ENCODE measurements around the gene SAMD11. TPM values are rescaled to one million over a fixed set of nuclear protein-coding genes. Genes with fewer than 3 reads are reported as not detected.

Gene SAMD11
- total RNA-seq, 4 donors from 2014 or later = 2.6 to 15.9 (median 11.5) TPM

DNA sequence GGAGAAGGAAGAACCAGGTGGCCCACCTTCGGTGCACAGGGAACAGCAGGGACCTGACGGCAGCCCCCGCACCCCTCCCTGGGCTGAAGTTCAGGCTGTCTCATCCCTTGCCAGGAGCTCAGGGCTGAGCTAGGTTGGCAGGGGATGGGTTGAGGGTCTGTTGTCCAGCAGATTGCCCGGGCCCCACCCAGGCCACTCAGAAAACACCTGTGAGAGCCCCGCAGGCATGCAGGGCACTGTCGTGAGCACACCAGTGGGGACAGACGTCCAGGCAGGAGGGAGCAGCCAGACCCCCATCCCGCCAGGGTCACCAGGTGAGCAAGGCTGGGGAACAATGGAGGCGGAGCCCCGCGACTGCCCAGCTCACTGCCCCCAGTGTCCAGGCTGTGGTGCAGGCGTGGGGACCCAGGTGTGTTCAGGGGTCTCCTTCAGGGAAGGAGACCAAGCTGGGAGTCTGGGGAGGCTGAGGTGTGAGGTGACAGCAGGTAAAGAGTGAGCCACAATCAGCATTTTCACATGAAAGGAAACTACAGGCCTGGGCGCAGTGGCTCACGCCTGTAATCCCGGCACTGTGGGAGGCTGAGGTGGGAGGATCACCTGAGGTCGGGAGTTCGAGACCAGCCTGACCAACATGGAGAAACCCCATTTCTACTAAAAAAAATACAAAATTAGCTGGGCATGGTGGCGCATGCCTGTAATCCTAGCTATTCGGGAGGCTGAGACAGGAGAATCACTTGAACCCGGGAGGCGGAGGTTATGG, 9.4 kb upstream of the SAMD11 start:
- Histone ChIP-seq H3K9me3 (no peaks in the 10 kb centered on the region), H3K36me3 (no peaks in the 10 kb centered on the region), H3K4me3 (no peak overlapping the region), H3K27me3 (peaks cover 0 to 84% of the 10 kb centered on the region in 2 donors), H3K4me1 (peaks cover 0 to 29% (median 3%) of the 10 kb centered on the region in 4 donors), H3K27ac (no peak overlapping the region)
- DNase-seq (ENCODE audit: low spot score in 2 of 2) = no peak
- WGBS, 2 donors = 81 to 83% methylated on average over 17 to 18 of the region's 21 CpGs
- TF ChIP-seq CTCF (IDR thresholded peaks at IDR 0.05) = no peak
- no peak for TF ChIP-seq EP300 (IDR thresholded peaks at IDR 0.05)
- no peak for TF ChIP-seq POLR2A (IDR thresholded peaks at IDR 0.05)

DNA sequence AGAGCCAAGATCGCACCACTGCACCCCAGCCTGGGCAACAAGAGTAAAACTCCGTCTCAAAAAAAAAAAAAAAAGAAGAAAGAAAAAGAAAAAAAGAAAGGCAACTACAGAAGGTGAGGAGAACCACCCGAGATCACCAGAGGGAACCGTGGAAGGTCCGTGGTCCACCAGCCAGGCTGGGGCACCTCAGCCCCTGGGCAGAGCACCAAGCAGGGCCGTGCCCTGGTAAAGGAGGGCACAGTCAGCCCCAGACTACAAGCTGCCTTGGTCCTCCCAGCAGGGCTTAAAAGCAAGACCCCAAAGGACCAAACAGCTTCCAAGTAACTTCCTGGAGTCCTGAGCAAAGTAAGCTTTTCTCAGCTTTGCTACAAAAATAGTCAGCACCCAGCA, 8.8 kb upstream of the SAMD11 start:
- Histone ChIP-seq H3K4me3 (no peak overlapping the region), H3K4me1 (peaks cover 0 to 26% (median 3%) of the 10 kb centered on the region in 4 donors), H3K9me3 (no peaks in the 10 kb centered on the region), H3K27me3 (peaks cover 0 to 89% of the 10 kb centered on the region in 2 donors), H3K27ac (no peak overlapping the region), H3K36me3 (no peaks in the 10 kb centered on the region)
- DNase-seq (ENCODE audit: low spot score in 2 of 2) = no peak
- 72 to 80% methylated on average over 6 of the region's 6 CpGs for WGBS, 2 donors
- no peak for TF ChIP-seq CTCF (IDR thresholded peaks at IDR 0.05)
- no peak for TF ChIP-seq EP300 (IDR thresholded peaks at IDR 0.05)
- TF ChIP-seq POLR2A (IDR thresholded peaks at IDR 0.05) = no peak

GRCh38 chr1:915295-916172, 8.2 kb upstream of the SAMD11 start:
- TF ChIP-seq CTCF (IDR thresholded peaks at IDR 0.05) (no peak), EP300 (IDR thresholded peaks at IDR 0.05) (no peak), POLR2A (IDR thresholded peaks at IDR 0.05) (no peak)
- H3K4me1 ChIP-seq = peaks cover 0 to 26% (median 7%) of the 10 kb centered on the region in 4 donors
- no peak for DNase-seq (ENCODE audit: low spot score in 2 of 2)
- H3K36me3 ChIP-seq = no peaks in the 10 kb centered on the region
- no peak overlapping the region for H3K27ac ChIP-seq
- no peaks in the 10 kb centered on the region for H3K9me3 ChIP-seq
- 76 to 79% methylated on average over 27 to 28 of the region's 28 CpGs for WGBS, 2 donors
- H3K4me3 ChIP-seq = no peak overlapping the region
- H3K27me3 ChIP-seq = peaks cover 0 to 91% of the 10 kb centered on the region in 2 donors

DNA sequence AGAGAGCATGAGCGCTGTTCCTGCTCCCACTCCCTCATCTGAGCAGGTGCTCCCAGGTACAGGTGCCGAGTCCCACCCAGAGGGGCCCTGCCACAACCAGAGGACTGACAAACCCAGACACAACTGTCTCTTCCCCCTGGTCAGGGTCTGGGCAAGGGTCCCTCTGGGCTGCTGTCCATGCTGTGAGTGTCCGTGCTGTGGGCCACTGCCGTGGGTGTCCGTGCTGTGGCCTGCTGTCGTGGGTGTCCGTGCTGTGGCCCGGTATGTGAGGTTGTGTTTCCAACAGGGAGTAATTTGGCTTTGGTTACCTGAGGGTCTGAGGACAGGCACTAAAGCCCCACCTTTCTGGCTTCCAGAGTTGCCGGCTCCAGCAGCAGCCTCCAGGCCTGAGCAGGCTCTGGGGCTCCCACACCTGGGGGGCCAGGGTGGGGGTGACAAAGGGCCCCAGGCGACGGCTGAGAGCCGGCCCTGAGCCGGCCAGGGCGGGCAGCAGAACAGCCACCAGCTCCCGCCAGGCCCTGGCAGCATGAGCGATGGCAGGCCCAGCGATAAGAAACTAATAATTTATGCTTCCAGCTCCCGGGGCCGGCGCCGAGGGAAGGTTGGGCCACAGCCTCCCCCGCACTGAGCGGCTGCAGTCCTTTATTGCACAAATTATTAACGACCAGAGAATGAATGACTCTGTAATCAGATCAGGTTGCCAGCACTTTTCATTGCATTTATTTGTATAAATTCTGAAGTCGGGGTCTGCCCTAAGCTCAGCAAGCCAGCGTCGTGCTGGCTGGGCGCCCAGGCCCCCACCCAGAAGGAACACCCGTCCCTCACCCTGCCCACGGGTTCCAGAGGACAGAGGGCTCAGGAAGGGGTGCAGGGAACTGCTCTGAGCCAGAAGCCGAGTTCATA, 7.3 kb upstream of the SAMD11 start:
- no peak overlapping the region for H3K4me3 ChIP-seq
- WGBS, 2 donors = 19 to 25% methylated on average over 17 to 27 of the region's 31 CpGs
- no peaks in the 10 kb centered on the region for H3K9me3 ChIP-seq
- H3K27me3 ChIP-seq = peaks cover 0 to 86% of the 10 kb centered on the region in 2 donors
- no peak for DNase-seq (ENCODE audit: low spot score in 2 of 2)
- TF ChIP-seq CTCF (IDR thresholded peaks at IDR 0.05) = no peak
- no peak for TF ChIP-seq EP300 (IDR thresholded peaks at IDR 0.05)
- TF ChIP-seq POLR2A (IDR thresholded peaks at IDR 0.05) = no peak
- H3K27ac ChIP-seq = no peak overlapping the region
- H3K36me3 ChIP-seq = no peaks in the 10 kb centered on the region
- H3K4me1 ChIP-seq = peaks cover 0 to 29% (median 16%) of the 10 kb centered on the region in 4 donors
